AG04450 (cell line): Measurements from ENCODE around the gene PRLH. TPM values are rescaled to one million over a fixed set of nuclear protein-coding genes. Genes with fewer than 3 reads are reported as not detected.

Experiments
- CTCF ChIA-PET: fragments of 300-600, 350-600 bp; formaldehyde crosslinking; extraction: SDS; loops from one replicate; lab custom pipeline; 2022; ENCODE audit warnings: antibody characterized with exemption, inconsistent platforms; lab: Charles Lee
- POLR2A ChIA-PET: fragments of 350-600 bp; formaldehyde crosslinking; extraction: SDS; loops from one replicate; lab custom pipeline; 2021; ENCODE audit warnings: antibody characterized with exemption, inconsistent platforms; lab: Yijun Ruan, JAX
- DNase-seq: peaks from one replicate; pipeline ENCODE4 v3.0.0-alpha.2; 2011; ENCODE audit warnings: low read depth, low spot score
- H3K27ac ChIP-seq: one replicate; pipeline ENCODE4 v1.5.1; 2012; ENCODE audit warnings: low read depth, low read length, control low read depth
- H3K27me3 ChIP-seq: one replicate; pipeline ENCODE4 v1.6.0; 2012; ENCODE audit warnings: low read length; ENCODE audit not compliant: control insufficient read depth, insufficient read depth
- H3K4me3 ChIP-seq: 2 replicates; pipeline ENCODE4 v1.5.1; 2011; ENCODE audit warnings: mild to moderate bottlenecking, low read depth, low read length, control low read depth
- H3K9me3 ChIP-seq: 2 replicates; pipeline ENCODE4 v1.5.1; 2012; ENCODE audit warnings: low read length; ENCODE audit not compliant: control insufficient read depth, insufficient read depth
- polyA plus RNA-seq: library from polyadenylated mRNA; depleted of rRNA; stranded (reverse); fragments of >200 nt; gene quantifications from 2 replicates; pipeline ENCODE4 v1.2.3, GENCODE V29; 2011
- TF ChIP-seq, protein P1 (sequence below): IDR thresholded peaks from 2 replicates; pipeline ENCODE4 v1.5.1; 2011; ENCODE audit warnings: low read depth, low read length, control low read depth, inconsistent platforms

The PRLH gene
- polyA plus RNA-seq, 1 experiment = not detected

GRCh38 chr2:237520290-237520689 lies 46.1 kb upstream of the PRLH start:
- TF ChIP-seq, protein P1, sequence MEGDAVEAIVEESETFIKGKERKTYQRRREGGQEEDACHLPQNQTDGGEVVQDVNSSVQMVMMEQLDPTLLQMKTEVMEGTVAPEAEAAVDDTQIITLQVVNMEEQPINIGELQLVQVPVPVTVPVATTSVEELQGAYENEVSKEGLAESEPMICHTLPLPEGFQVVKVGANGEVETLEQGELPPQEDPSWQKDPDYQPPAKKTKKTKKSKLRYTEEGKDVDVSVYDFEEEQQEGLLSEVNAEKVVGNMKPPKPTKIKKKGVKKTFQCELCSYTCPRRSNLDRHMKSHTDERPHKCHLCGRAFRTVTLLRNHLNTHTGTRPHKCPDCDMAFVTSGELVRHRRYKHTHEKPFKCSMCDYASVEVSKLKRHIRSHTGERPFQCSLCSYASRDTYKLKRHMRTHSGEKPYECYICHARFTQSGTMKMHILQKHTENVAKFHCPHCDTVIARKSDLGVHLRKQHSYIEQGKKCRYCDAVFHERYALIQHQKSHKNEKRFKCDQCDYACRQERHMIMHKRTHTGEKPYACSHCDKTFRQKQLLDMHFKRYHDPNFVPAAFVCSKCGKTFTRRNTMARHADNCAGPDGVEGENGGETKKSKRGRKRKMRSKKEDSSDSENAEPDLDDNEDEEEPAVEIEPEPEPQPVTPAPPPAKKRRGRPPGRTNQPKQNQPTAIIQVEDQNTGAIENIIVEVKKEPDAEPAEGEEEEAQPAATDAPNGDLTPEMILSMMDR = no peak
- DNase-seq = no peak
- CTCF ChIA-PET = interaction anchor here (1.3 to 1.7 kb wide), 3 partner anchors 8 to 399 kb away, joined by 3 to 13 read pairs (median 3); no protein-coding TSS in a partner anchor

DNA sequence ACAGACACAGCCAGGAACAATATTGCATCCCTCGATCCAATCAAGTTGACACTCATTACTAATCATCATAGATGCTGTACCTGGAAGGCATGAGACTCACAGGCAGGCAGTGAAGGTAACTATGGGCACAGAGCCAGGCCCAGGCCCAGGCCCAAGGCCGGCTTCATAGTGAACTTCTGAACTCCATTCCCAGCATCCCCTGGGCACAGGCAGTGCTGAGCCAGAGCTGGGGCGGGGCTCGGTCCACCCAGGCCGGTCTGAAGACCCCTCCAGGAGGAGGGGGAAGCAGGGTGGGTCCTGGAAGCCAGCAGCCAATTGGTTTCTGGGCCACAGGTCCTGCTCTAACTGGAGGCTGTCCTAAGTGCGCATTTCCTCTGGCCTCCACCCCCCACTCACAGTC lies 41.7 kb upstream of the PRLH start:
- no peak for DNase-seq
- TF ChIP-seq, protein P1 = no peak
- H3K4me3 ChIP-seq = no peak overlapping the region
- ChIA-PET POLR2A (no interaction called here), CTCF (no interaction called here)
- H3K27ac ChIP-seq = no peak overlapping the region
- no peaks in the 10 kb centered on the region for H3K27me3 ChIP-seq
- H3K9me3 ChIP-seq = no peaks in the 10 kb centered on the region

More at GRCh38 chr2:237520290-237520689, 46.1 kb upstream of the PRLH start:
- POLR2A ChIA-PET = no interaction called here
- Histone ChIP-seq H3K9me3 (no peaks in the 10 kb centered on the region), H3K4me3 (no peak overlapping the region), H3K27ac (no peak overlapping the region), H3K27me3 (no peaks in the 10 kb centered on the region)

- ChIA-PET CTCF (interaction anchor here (0.8 to 1.1 kb wide), 2 partner anchors 13 to 37 kb away, joined by 4 to 7 read pairs; no protein-coding TSS in a partner anchor), POLR2A (no interaction called here)
- no peak for DNase-seq
- H3K9me3 ChIP-seq = no peaks in the 10 kb centered on the region
- TF ChIP-seq, protein P1 = no peak
- H3K27ac ChIP-seq = no peak overlapping the region
- H3K4me3 ChIP-seq = no peak overlapping the region
- H3K27me3 ChIP-seq = no peaks in the 10 kb centered on the region
Observed at GRCh38 chr2:237525559-237526157, 40.7 kb upstream of the PRLH start.

- Histone ChIP-seq H3K27ac (no peak overlapping the region), H3K4me3 (no peak overlapping the region), H3K27me3 (no peaks in the 10 kb centered on the region), H3K9me3 (no peaks in the 10 kb centered on the region; the same call in 1 of the 2 replicates)
- ChIA-PET POLR2A (no interaction called here), CTCF (no interaction called here)
- DNase-seq = no peak
- TF ChIP-seq, protein P1 = no peak
Observed at GRCh38 chr2:237527233-237527632, 39.1 kb upstream of the PRLH start.

GRCh38 chr2:237527766-237528165 lies 38.6 kb upstream of the PRLH start:
- no peak overlapping the region for H3K4me3 ChIP-seq
- CTCF ChIA-PET = no interaction called here
- POLR2A ChIA-PET = no interaction called here
- H3K9me3 ChIP-seq = no peaks in the 10 kb centered on the region; the same call in 1 of the 2 replicates
- TF ChIP-seq, protein P1 = no peak
- no peak for DNase-seq
- no peak overlapping the region for H3K27ac ChIP-seq
- no peaks in the 10 kb centered on the region for H3K27me3 ChIP-seq
